Right lobe of liver (tissue), 6 donors: ENCODE measurements around the gene TSPOAP1. TPM values are rescaled to one million over a fixed set of nuclear protein-coding genes. Genes with fewer than 3 reads are reported as not detected.

ENCODE experiments used
- ATAC-seq, 4 donors: fragments of 200-7000 bp; cut with Tn5 transposase; one replicate each; pipeline ENCODE4 v1.9.1; 2020; ENCODE audit warnings: mild to moderate bottlenecking in 4 of 4, moderate library complexity in 4 of 4
- DNase-seq, 3 donors: peaks; one replicate each; pipeline ENCODE4 v3.0.0-alpha.2; 2020
- H3K27ac ChIP-seq, 3 donors: fragments of 200-600 bp; one replicate each; pipeline ENCODE4 v1.8.0; 2022
- H3K27me3 ChIP-seq, 2 donors: fragments of 200-600 bp; one replicate each; pipeline ENCODE4 v1.8.0; 2022
- H3K36me3 ChIP-seq, 4 donors: fragments of 200-600 bp; sonication (generic) in 1 of 4; one replicate each; pipeline versions ENCODE4 v1.5.1 to v1.8.0; 2017 to 2022; ENCODE audit warnings: control low read depth in 1 of 4
- H3K4me1 ChIP-seq, 4 donors: fragments of 200-600 bp; sonication (generic) in 1 of 4; one replicate each; pipeline versions ENCODE4 v1.5.1 to v1.8.0; 2017 to 2022; ENCODE audit warnings: control low read depth in 1 of 4
- H3K4me3 ChIP-seq, 3 donors: fragments of 200-600 bp; one replicate each; pipeline ENCODE4 v1.8.0; 2022
- H3K9me3 ChIP-seq, 4 donors: fragments of 200-600 bp; sonication (generic) in 1 of 4; one replicate each; pipeline versions ENCODE4 v1.5.1 to v1.8.0; 2017 to 2022; ENCODE audit warnings: control low read depth in 1 of 4
- CTCF ChIP-seq, 4 donors: fragments of 200-600 bp in 3 of 4; fragments of 450-650 bp in 1 of 4; IDR thresholded peaks; one replicate each; pipeline versions ENCODE4 v1.5.1 to v1.8.0; 2016 to 2022; ENCODE audit warnings: antibody characterized with exemption in 4 of 4, mild to moderate bottlenecking in 2 of 4
- POLR2A ChIP-seq: fragments of 450-650 bp; IDR thresholded peaks from one replicate; pipeline ENCODE4 v1.6.1; 2017; ENCODE audit warnings: antibody characterized with exemption, mild to moderate bottlenecking
- WGBS: methylation state at CpG from one replicate; pipeline ENCODE4 v1.1.6; 2018; ENCODE audit warnings: low coverage, low lambda C conversion rate; ENCODE audit not compliant: insufficient coverage; ENCODE audit errors: missing lambda C conversion rate; 5-methylcytosine and 5-hydroxymethylcytosine counted together
- intact Hi-C, 2 donors: fragments of 100-400 bp; cut with DNase I; formaldehyde crosslinking; loops; one replicate each; pipeline versions ENCODE4 v1.11.2 to v1.14.1; 2022
- total RNA-seq, 6 experiments: library from RNA; depleted of rRNA in 2 of 6; stranded (reverse); fragments of >200 nt in 2 of 6; fragmentation: NEBNext Ultra II Directional in 3 of 6; extraction: Animal tissue kit (Norgen Biotek cat#: 25700) in 3 of 6; gene quantifications; one replicate each; pipeline versions ENCODE4 v1.1.0 to v1.2.4, GENCODE V29; 2016 to 2023
- donor health status: DM: no; HTN: yes; CAD: no.
- donor health status: DM: no; HTN: no; CAD: no.
- donor health status: DM: no; HTN: no; CAD: no.
- donor health status: DM: no; HTN: yes; CAD: no.
- donor health status: DM: no; HTN: yes; CAD: no.

The TSPOAP1 gene
- total RNA-seq, 6 experiments from 2014 or later = 0.87 to 8.3 (median 3.8) TPM

DNA sequence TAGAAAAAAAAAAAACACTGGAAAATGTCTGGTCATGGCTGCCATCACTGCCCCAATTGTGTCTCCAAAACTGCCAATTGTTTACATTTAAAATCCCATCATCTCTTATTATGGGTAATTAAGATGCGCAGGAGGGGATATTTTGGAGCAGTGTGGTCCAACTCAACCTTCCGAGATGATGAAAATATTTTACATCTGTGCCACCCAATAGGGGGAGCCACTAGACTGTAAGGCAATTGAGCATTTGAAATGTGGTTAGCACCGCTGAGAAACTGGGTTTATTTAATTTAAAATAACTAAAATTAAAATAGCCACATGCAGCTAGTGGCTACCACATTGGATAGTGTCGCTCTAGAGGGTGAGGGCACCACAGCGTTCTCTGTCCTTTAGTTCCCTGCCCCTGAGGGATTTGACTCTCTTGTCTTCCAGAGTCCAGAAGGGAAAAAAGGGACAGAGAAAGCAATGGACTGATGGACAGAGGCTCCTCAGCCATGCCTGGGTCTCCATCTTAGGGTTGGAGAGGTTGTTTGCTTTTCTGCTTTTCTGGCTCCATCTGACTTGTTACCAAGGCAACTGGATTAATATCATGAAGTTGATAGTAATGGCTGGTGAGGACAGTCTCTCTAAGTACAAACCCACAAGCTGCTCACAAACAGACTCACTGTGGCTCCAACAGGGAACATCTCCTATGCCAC, 51.3 kb downstream of the TSPOAP1 start:
- no peak for DNase-seq
- 58% methylated on average over 5 of the region's 5 CpGs for WGBS
- peaks cover 0 to 10% (median 0%) of the 10 kb centered on the region in 4 donors for H3K4me1 ChIP-seq
- no peaks in the 10 kb centered on the region for H3K36me3 ChIP-seq
- H3K27me3 ChIP-seq = no peaks in the 10 kb centered on the region
- H3K4me3 ChIP-seq = no peak overlapping the region
- H3K9me3 ChIP-seq = no peaks in the 10 kb centered on the region
- intact Hi-C loops = no loop called here
- no peak for TF ChIP-seq POLR2A
- TF ChIP-seq CTCF (IDR thresholded peaks at IDR 0.05) = peak; percentile 22 to 47 (median 29)
- H3K27ac ChIP-seq = no peak overlapping the region
- no peak for ATAC-seq

GRCh38 chr17:58276423-58276822, 52.2 kb downstream of the TSPOAP1 start:
- intact Hi-C loops = no loop called here
- H3K36me3 ChIP-seq = no peaks in the 10 kb centered on the region
- no peak overlapping the region for H3K27ac ChIP-seq
- H3K9me3 ChIP-seq = no peaks in the 10 kb centered on the region
- no peak for DNase-seq
- no peaks in the 10 kb centered on the region for H3K27me3 ChIP-seq
- peaks cover 0 to 10% (median 0%) of the 10 kb centered on the region in 4 donors for H3K4me1 ChIP-seq
- H3K4me3 ChIP-seq = no peak overlapping the region
- no peak for ATAC-seq
- TF ChIP-seq POLR2A (no peak), CTCF (IDR thresholded peaks at IDR 0.05) (no peak)
- 25% methylated on average over 2 of the region's 2 CpGs for WGBS

DNA sequence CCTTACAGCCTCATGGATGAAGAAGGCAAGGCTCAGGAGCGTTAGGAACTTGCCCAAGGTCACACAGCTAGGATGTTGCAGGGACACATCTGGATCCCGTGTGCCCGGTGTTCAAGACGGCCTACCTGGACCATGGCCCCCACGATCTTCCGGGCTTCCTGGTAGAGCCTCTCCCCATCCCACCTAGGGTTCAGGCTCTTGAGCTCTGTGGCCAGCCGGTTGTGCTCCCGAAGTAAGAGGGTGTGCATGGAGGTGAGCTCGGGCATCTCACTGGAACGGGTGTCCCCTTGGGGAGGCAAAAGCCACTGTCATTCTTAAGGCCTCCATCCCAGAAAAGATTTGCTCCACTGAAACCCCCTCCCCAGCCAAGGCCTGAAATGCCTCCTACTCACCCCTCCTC, 53.2 kb downstream of the TSPOAP1 start:
- no peak overlapping the region for H3K4me3 ChIP-seq
- no peaks in the 10 kb centered on the region for H3K36me3 ChIP-seq
- no peaks in the 10 kb centered on the region for H3K9me3 ChIP-seq
- ATAC-seq (no peak), DNase-seq (no peak)
- TF ChIP-seq POLR2A = no peak
- no peak for TF ChIP-seq CTCF (IDR thresholded peaks at IDR 0.05)
- peaks cover 0 to 10% (median 0%) of the 10 kb centered on the region in 4 donors for H3K4me1 ChIP-seq
- no peak overlapping the region for H3K27ac ChIP-seq
- WGBS = no CpG with 5 or more reads among the region's 10 CpGs
- intact Hi-C loops = no loop called here
- no peaks in the 10 kb centered on the region for H3K27me3 ChIP-seq

- no peak for TF ChIP-seq CTCF (IDR thresholded peaks at IDR 0.05)
- no peak for TF ChIP-seq POLR2A
- H3K4me1 ChIP-seq = peaks cover 0 to under 1% (median 0%) of the 10 kb centered on the region in 4 donors
- intact Hi-C loops = no loop called here
- no peaks in the 10 kb centered on the region for H3K27me3 ChIP-seq
- no peaks in the 10 kb centered on the region for H3K9me3 ChIP-seq
- H3K4me3 ChIP-seq = no peak overlapping the region
- 60% methylated on average over 9 of the region's 15 CpGs for WGBS
- no peak for DNase-seq
- no peak overlapping the region for H3K27ac ChIP-seq
- H3K36me3 ChIP-seq = no peaks in the 10 kb centered on the region
- no peak for ATAC-seq
These were observed 55.0 kb downstream of the TSPOAP1 start for GRCh38 chr17:58273453-58274104.
